Tibial nerve (tissue), 4 donors: ENCODE results near the gene ANXA8. TPM values are rescaled to one million over a fixed set of nuclear protein-coding genes. Genes with fewer than 3 reads are reported as not detected.

ENCODE experiments used
- DNase-seq, 2 donors: peaks; one replicate each; pipeline ENCODE4 v3.0.0-alpha.2; 2019; ENCODE audit warnings: low spot score in 2 of 2
- H3K27ac ChIP-seq, 4 donors: fragments of 200-600 bp; sonication (generic) in 3 of 4; one replicate each; pipeline ENCODE4 v1.5.1; 2017 to 2019; ENCODE audit warnings: mild to moderate bottlenecking in 1 of 4
- H3K27me3 ChIP-seq, 2 donors: fragments of 200-600 bp; sonication (generic) in 1 of 2; one replicate each; pipeline versions ENCODE4 v1.5.1 to v1.6.0; 2017 to 2019
- H3K36me3 ChIP-seq, 3 donors: fragments of 200-600 bp; sonication (generic); one replicate each; pipeline ENCODE4 v1.5.1; 2018 to 2019
- H3K4me1 ChIP-seq, 4 donors: fragments of 200-600 bp; sonication (generic) in 3 of 4; one replicate each; pipeline ENCODE4 v1.5.1; 2017 to 2019
- H3K4me3 ChIP-seq, 4 donors: fragments of 200-600 bp; sonication (generic) in 3 of 4; one replicate each; pipeline ENCODE4 v1.5.1; 2017 to 2019; ENCODE audit warnings: mild to moderate bottlenecking in 1 of 4, moderate library complexity in 1 of 4
- H3K9me3 ChIP-seq, 4 donors: fragments of 200-600 bp; sonication (generic) in 3 of 4; one replicate each; pipeline ENCODE4 v1.5.1; 2017 to 2019
- EP300 ChIP-seq, 2 donors: sonication (generic); formaldehyde crosslinking; IDR thresholded peaks; one replicate each; pipeline ENCODE4 v1.6.1; 2017; ENCODE audit warnings: antibody characterized with exemption in 2 of 2, mild to moderate bottlenecking in 1 of 2
- POLR2A ChIP-seq, 2 donors: fragments of 450-650 bp; IDR thresholded peaks; one replicate each; pipeline ENCODE4 v1.6.1; 2017; ENCODE audit warnings: antibody characterized with exemption in 2 of 2, mild to moderate bottlenecking in 2 of 2, moderate library complexity in 2 of 2
- WGBS, 2 donors: methylation state at CpG; one replicate each; pipeline ENCODE4 v1.1.5; 2018; 5-methylcytosine and 5-hydroxymethylcytosine counted together
- total RNA-seq, 4 donors: library from RNA; depleted of rRNA; stranded (reverse); fragments of >200 nt; gene quantifications; one replicate each; pipeline ENCODE4 v1.1.0, GENCODE V29; 2016
- TF ChIP-seq, protein P1 (sequence below), 5 experiments: fragments of 200-600 bp in 3 of 5; fragments of 450-650 bp in 2 of 5; sonication (generic) in 3 of 5; IDR thresholded peaks; one replicate each; pipeline ENCODE4 v1.5.1; 2016 to 2019; ENCODE audit warnings: antibody characterized with exemption in 5 of 5, mild to moderate bottlenecking in 3 of 5, moderate library complexity in 2 of 5

Gene ANXA8
- total RNA-seq, 4 donors from 2014 or later = 0.30 to 9.8 (median 4.2) TPM

DNA sequence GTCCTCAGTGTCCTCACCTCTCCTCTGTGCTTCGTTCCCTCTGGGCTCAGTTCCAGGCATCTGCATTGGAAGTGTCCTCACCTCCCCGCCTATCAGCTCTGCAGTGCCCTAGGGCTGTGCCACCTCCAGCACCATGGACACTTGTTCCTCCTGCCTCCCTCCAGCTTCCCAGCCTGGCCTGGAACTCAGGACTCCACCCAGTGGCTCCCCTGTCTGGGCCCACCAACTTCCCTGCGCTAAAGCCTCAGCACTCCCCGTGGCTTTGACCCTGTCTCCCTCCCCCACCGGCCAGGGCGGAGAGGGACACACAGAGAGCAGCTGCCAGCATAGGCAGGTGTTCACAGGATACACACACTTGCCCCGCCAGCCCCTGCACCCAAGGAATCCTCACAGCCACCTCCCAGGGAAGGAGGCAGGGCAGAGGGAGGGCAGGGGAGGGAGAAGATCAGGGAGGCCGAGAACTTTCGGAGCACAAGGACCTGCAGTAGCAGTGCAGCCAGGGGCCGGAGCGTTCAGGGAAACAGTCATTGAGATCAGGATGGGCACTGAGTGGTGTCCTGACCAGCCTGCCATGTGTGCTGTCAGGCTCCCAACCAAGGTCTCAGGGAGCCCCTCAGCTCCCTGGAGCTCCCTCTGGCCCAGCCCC lies 31.3 kb downstream of the ANXA8 start:
- no peak overlapping the region for H3K27ac ChIP-seq
- WGBS, 2 donors = 68 to 78% methylated on average over 11 of the region's 11 CpGs
- TF ChIP-seq EP300 (IDR thresholded peaks at IDR 0.05) (no peak), POLR2A (IDR thresholded peaks at IDR 0.05) (no peak)
- TF ChIP-seq, protein P1, sequence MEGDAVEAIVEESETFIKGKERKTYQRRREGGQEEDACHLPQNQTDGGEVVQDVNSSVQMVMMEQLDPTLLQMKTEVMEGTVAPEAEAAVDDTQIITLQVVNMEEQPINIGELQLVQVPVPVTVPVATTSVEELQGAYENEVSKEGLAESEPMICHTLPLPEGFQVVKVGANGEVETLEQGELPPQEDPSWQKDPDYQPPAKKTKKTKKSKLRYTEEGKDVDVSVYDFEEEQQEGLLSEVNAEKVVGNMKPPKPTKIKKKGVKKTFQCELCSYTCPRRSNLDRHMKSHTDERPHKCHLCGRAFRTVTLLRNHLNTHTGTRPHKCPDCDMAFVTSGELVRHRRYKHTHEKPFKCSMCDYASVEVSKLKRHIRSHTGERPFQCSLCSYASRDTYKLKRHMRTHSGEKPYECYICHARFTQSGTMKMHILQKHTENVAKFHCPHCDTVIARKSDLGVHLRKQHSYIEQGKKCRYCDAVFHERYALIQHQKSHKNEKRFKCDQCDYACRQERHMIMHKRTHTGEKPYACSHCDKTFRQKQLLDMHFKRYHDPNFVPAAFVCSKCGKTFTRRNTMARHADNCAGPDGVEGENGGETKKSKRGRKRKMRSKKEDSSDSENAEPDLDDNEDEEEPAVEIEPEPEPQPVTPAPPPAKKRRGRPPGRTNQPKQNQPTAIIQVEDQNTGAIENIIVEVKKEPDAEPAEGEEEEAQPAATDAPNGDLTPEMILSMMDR (IDR thresholded peaks at IDR 0.05) = no peak
- H3K36me3 ChIP-seq = no peaks in the 10 kb centered on the region
- no peak for DNase-seq
- no peaks in the 10 kb centered on the region for H3K9me3 ChIP-seq
- no peaks in the 10 kb centered on the region for H3K4me1 ChIP-seq
- H3K27me3 ChIP-seq = no peaks in the 10 kb centered on the region
- H3K4me3 ChIP-seq = no peak overlapping the region

DNA sequence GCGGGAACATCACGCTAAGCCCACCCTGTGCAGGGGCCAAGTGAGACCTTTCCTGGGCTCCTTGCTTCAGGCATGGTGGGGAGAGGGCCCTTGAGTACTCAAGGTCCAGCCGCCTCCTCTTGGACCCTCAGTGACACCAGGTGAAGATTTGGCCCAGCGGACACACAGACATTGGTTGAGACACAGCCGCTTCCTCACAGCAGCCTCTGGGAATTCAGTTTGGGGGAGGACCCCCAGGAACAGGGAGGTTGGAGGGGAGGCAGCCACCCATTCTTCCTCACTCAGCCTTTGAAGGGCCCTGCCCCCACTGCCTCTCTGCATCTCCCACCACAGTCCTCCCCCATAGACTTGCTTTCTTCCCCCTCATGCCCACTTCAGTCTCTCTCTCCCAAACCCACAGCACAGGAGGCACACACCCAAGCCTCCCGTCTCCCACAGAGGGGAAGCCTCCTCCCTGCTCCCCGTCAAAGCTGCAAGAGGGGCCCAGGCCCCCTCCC lies 31.9 kb downstream of the ANXA8 start:
- TF ChIP-seq, protein P1 (IDR thresholded peaks at IDR 0.05) = no peak
- H3K27ac ChIP-seq = no peak overlapping the region
- H3K27me3 ChIP-seq = no peaks in the 10 kb centered on the region
- no peak overlapping the region for H3K4me3 ChIP-seq
- no peaks in the 10 kb centered on the region for H3K4me1 ChIP-seq
- no peaks in the 10 kb centered on the region for H3K36me3 ChIP-seq
- WGBS, 2 donors = 81 to 85% methylated on average over 4 to 7 of the region's 7 CpGs
- DNase-seq = no peak
- no peaks in the 10 kb centered on the region for H3K9me3 ChIP-seq

DNA sequence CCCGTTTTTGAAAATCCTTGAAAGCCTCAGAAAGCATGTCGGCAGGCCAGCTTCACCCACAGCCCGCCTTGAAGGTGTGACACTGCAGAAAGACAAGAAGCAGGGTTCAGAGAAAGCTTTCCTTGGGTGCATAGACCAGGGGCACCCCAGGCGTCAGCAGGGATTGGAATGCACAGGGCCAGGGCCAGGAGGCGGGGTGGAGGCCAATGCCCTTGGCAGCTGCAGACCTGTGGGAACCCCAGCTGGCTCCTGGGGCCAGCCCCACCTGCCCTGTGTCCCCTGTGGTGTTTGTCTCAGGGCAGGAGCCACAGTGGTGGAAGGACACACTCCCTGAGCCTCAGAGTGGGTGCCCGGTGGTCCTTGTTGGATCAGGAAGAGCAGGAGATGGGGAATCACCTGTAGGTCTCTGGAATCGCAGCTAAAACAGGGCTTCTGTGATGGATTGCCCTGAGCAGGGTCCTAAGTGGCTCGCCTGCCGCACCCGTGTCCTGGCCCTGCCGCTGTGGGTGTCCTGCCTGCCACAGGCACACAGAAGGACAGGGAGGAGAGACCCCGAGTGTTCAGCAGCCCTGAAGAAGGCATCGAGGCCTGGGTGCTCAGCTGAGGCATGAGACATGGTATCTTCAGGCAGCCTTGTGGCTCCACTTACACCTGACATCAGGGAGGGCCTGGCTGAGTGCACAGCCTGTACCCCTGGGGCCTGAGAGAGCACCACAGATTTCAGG lies 32.5 kb downstream of the ANXA8 start:
- H3K27ac ChIP-seq = no peak overlapping the region
- H3K4me1 ChIP-seq = no peaks in the 10 kb centered on the region
- H3K4me3 ChIP-seq = no peak overlapping the region
- WGBS, 2 donors = 91 to 92% methylated on average over 11 of the region's 13 CpGs
- TF ChIP-seq POLR2A (IDR thresholded peaks at IDR 0.05) (no peak), EP300 (IDR thresholded peaks at IDR 0.05) (no peak)
- TF ChIP-seq, protein P1 (IDR thresholded peaks at IDR 0.05) = no peak
- no peaks in the 10 kb centered on the region for H3K36me3 ChIP-seq
- H3K27me3 ChIP-seq = no peaks in the 10 kb centered on the region
- peaks cover 0 to 5% (median 0%) of the 10 kb centered on the region in 4 donors for H3K9me3 ChIP-seq
- no peak for DNase-seq

DNA sequence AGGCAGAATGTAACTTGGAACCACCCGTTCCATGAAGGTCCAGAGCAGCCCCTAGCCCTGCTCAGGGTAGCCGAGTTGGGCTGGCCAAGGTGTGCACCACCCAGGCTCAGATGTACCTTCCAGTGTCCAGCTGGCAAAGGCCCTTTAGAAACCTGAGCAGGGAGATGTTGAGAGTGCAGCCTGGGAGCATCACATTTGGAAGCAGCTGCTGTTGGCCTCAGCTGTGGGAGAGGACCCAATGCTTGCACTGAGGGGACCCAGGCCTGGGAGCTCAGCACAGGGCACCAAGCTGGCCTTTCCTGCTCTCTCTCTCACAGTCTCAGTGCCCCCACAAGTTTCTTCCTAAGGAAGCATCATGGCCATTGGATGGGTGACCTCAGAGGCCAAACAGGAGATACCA lies 33.5 kb downstream of the ANXA8 start:
- Histone ChIP-seq H3K27ac (no peak overlapping the region), H3K27me3 (no peaks in the 10 kb centered on the region), H3K4me1 (no peaks in the 10 kb centered on the region), H3K4me3 (no peak overlapping the region), H3K9me3 (peaks cover 0 to 15% (median 4%) of the 10 kb centered on the region in 4 donors), H3K36me3 (no peaks in the 10 kb centered on the region)
- 92 to 94% methylated on average over 2 of the region's 2 CpGs for whole genome bisulfite sequencing, 2 donors
- DNase-seq = no peak
- TF ChIP-seq, protein P1 (IDR thresholded peaks at IDR 0.05) = no peak
- TF ChIP-seq POLR2A (IDR thresholded peaks at IDR 0.05) (no peak), EP300 (IDR thresholded peaks at IDR 0.05) (no peak)

DNA sequence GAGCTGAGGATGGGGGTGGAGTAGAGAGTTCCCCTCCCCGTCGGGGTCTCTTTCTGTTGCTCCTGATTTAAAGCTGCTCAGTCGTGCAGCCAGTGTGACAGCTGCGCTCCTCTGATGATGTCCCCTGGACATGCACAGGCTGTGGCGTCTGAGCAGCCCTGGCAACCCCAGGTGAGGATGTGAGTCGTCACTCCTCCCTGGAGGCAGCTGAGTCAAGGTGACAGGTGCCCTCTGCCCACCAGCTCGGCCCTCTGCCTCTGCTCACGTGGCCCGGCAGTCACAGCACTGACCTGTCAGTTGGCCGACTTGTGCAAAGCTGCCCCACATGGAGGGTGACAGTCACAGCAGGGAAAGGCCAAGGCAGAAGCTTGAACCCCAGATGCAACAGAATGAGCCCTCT lies 33.9 kb downstream of the ANXA8 start:
- 67 to 68% methylated on average over 9 to 10 of the region's 10 CpGs for WGBS, 2 donors
- H3K4me1 ChIP-seq = no peaks in the 10 kb centered on the region
- H3K4me3 ChIP-seq = no peak overlapping the region
- TF ChIP-seq EP300 (IDR thresholded peaks at IDR 0.05) (no peak), POLR2A (IDR thresholded peaks at IDR 0.05) (no peak)
- TF ChIP-seq, protein P1 (IDR thresholded peaks at IDR 0.05) = no peak
- no peaks in the 10 kb centered on the region for H3K27me3 ChIP-seq
- no peaks in the 10 kb centered on the region for H3K36me3 ChIP-seq
- no peak for DNase-seq
- peaks cover 0 to 20% (median 6%) of the 10 kb centered on the region in 4 donors for H3K9me3 ChIP-seq
- no peak overlapping the region for H3K27ac ChIP-seq
